KMS-11 (cell line): ENCODE measurements around the gene SHOC2.
A peak's percentile ranks its signal among the peaks of the same experiment; 100 is the strongest.

Experiments used
- H2AFZ ChIP-seq: fragments of 200-600 bp; sonication (generic); 2 replicates; pipeline ENCODE4 v1.6.1; 2016; ENCODE audit warnings: antibody characterized with exemption, mixed run types, low read depth
- H3K27ac ChIP-seq: fragments of 200-600 bp; sonication (generic); 2 replicates; pipeline ENCODE4 v1.6.1; 2016; ENCODE audit warnings: mild to moderate bottlenecking, mixed run types
- H3K27me3 ChIP-seq: fragments of 200-600 bp; sonication (generic); 2 replicates; pipeline ENCODE4 v1.6.1; 2017; ENCODE audit warnings: mild to moderate bottlenecking, low read depth, mixed run types, moderate library complexity; ENCODE audit not compliant: insufficient read depth
- H3K36me3 ChIP-seq: fragments of 200-600 bp; sonication (generic); 2 replicates; pipeline ENCODE4 v1.6.1; 2017; ENCODE audit warnings: mild to moderate bottlenecking, mixed run types; ENCODE audit not compliant: insufficient read depth
- H3K4me1 ChIP-seq: fragments of 200-600 bp; sonication (generic); 2 replicates; pipeline ENCODE4 v1.6.1; 2016; ENCODE audit warnings: mild to moderate bottlenecking, low read depth, mixed run types; ENCODE audit not compliant: poor library complexity, severe bottlenecking
- H3K4me2 ChIP-seq: fragments of 200-600 bp; sonication (generic); 2 replicates; pipeline ENCODE4 v1.7.0; 2016; ENCODE audit warnings: mild to moderate bottlenecking, mixed run types
- H3K4me3 ChIP-seq: fragments of 200-600 bp; sonication (generic); IDR thresholded peaks from 2 replicates; pipeline ENCODE4 v1.6.1; 2017; ENCODE audit warnings: low read depth, low read length, mixed read lengths; ENCODE audit not compliant: insufficient read depth
- H3K79me2 ChIP-seq: fragments of 200-600 bp; sonication (generic); 2 replicates; pipeline ENCODE4 v1.6.1; 2016; ENCODE audit warnings: low read depth, mixed run types; ENCODE audit not compliant: insufficient read depth
- H3K9ac ChIP-seq: fragments of 200-600 bp; sonication (generic); 2 replicates; pipeline ENCODE4 v1.6.1; 2016; ENCODE audit warnings: mild to moderate bottlenecking, mixed run types
- H4K20me1 ChIP-seq: fragments of 200-600 bp; sonication (generic); 2 replicates; pipeline ENCODE4 v1.6.1; 2016; ENCODE audit warnings: mild to moderate bottlenecking, mixed run types; ENCODE audit not compliant: insufficient read depth
- TF ChIP-seq, protein P1 (sequence below): fragments of 200-600 bp; sonication (generic); conservative IDR thresholded peaks from 2 replicates; pipeline ENCODE4 v1.6.1; 2017; ENCODE audit warnings: low read depth, mild to moderate bottlenecking, antibody characterized with exemption, low read length, moderate library complexity, mixed read lengths

Gene SHOC2

DNA sequence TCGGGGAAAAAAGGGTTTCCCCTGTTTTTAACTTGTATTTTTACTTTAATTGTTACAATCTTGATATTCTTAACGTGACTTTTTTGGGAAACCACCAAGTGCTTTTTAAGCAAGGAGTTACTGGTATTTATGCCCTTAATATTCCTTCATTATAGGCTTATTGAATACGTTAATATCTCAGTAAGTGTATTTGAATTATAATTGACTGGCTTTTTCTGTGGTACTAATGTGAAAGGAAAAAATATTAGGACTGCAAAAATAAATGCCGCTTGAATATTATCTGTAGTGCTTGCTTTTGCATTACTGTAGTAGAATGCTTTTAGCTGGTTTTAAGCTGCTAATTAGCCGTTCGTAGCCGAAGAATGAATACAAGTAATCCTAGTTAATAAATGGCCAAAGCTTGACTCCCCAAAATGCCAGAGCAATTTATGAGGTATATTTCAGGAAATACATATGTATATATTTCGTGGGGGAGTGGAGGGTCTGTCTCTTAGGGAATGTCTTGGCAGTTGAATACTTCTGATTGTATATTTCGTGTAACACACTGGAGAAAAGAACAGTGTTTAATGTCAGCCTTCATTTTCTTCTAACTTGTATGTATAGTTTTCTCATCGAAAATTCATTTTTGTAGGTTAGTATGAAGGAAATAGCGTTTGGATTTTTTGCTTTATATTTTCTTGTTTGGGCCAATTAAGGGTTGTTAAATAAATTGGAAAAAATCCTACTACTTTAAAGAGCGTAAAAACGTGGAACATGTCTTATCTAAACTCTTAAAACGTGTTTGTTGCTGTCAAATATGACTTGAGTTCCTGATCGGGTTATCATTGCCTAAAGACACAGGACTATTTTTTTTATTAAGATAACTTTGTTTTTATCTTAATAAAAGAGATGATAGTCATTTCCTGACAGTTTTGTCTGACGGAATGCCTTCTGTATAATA, 46.1 kb upstream of the SHOC2 start:
- Histone ChIP-seq H3K9ac (peak overlapping the region; percentile 87; the same call in 1 of the 2 replicates), H4K20me1 (no peaks in the 10 kb centered on the region), H3K27ac (peak overlapping the region; percentile 67; the same call in 1 of the 2 replicates), H3K4me2 (peak overlapping the region; percentile 92), H3K4me3 (no peak overlapping the region), H3K79me2 (peaks cover 12% of the 10 kb centered on the region; the same call in 1 of the 2 replicates), H3K4me1 (peaks cover 26% of the 10 kb centered on the region), H2AFZ (peak overlapping the region; percentile 63), H3K36me3 (no peaks in the 10 kb centered on the region), H3K27me3 (no peaks in the 10 kb centered on the region)
- TF ChIP-seq, protein P1, sequence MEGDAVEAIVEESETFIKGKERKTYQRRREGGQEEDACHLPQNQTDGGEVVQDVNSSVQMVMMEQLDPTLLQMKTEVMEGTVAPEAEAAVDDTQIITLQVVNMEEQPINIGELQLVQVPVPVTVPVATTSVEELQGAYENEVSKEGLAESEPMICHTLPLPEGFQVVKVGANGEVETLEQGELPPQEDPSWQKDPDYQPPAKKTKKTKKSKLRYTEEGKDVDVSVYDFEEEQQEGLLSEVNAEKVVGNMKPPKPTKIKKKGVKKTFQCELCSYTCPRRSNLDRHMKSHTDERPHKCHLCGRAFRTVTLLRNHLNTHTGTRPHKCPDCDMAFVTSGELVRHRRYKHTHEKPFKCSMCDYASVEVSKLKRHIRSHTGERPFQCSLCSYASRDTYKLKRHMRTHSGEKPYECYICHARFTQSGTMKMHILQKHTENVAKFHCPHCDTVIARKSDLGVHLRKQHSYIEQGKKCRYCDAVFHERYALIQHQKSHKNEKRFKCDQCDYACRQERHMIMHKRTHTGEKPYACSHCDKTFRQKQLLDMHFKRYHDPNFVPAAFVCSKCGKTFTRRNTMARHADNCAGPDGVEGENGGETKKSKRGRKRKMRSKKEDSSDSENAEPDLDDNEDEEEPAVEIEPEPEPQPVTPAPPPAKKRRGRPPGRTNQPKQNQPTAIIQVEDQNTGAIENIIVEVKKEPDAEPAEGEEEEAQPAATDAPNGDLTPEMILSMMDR = no peak

DNA sequence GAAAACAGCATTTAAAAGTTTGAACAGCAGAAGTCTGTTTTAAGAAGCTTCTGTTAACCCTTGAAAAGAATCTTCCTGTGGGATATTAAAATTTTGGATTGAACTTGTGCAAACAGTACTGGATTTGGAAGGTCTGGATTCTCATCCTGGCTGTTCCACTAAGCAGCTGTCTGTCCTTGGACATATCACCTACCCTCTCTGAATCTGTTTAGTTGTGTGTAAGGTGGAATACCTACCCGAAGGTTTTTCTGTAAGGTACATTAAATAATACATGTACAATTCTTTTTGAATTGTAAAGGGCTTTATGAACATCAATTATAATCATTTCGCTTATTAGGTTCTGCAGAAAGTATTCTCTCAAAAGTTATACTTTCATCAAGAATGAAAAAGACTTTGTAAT, 45.5 kb upstream of the SHOC2 start:
- H3K27ac ChIP-seq = no peak overlapping the region

DNA sequence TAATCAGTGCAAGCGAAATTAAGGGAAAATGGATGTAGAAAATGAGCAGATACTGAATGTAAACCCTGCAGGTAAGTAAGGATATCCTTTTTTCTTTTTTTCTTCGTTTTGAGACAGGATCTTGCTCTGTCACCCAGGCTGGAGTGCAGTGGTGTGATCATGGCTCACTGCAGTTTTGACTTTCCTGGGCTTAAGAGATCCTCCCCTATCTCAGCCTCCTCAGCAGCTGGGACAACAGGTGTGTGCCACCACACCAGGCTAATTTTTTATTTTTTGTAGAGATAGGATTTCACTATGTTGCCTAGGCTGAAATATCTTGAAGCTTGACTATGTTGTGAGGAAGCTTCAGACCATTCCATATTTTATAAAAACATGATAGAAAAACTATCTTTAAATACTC, 43.4 kb upstream of the SHOC2 start:
- Histone ChIP-seq H3K9ac (no peak overlapping the region), H3K4me1 (peaks cover 21% of the 10 kb centered on the region), H2AFZ (no peak overlapping the region), H3K79me2 (peaks cover 12% of the 10 kb centered on the region; the same call in 1 of the 2 replicates), H3K36me3 (no peaks in the 10 kb centered on the region), H3K4me3 (no peak overlapping the region), H3K4me2 (no peak overlapping the region), H3K27ac (no peak overlapping the region), H3K27me3 (no peaks in the 10 kb centered on the region), H4K20me1 (no peaks in the 10 kb centered on the region)
- TF ChIP-seq, protein P1 = no peak

More for the DNA sequence above, 45.5 kb upstream of the SHOC2 start:
- Histone ChIP-seq H3K4me1 (peaks cover 26% of the 10 kb centered on the region), H3K9ac (no peak overlapping the region), H2AFZ (no peak overlapping the region), H4K20me1 (no peaks in the 10 kb centered on the region), H3K4me2 (no peak overlapping the region), H3K27me3 (no peaks in the 10 kb centered on the region), H3K4me3 (no peak overlapping the region), H3K79me2 (peaks cover 12% of the 10 kb centered on the region; the same call in 1 of the 2 replicates), H3K36me3 (no peaks in the 10 kb centered on the region)
- TF ChIP-seq, protein P1 = no peak

DNA sequence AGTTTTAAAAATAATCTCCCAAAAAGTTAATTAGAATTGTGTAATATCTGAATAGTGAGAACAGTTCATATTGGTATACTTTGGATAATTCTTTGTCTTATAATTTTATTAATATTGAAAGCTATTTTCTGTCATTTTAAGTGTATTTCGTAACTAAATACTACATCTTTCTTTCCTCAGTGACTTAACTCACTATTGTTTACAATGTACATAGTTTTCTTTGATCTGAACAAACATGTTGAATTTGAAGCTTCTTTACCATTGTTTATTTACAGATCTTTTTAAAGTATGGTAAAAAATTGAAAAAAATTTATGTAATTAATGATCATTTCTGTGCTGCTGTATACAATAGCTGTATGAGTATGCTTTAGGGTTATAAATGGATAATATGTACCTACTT, 42.6 kb upstream of the SHOC2 start:
- Histone ChIP-seq H3K79me2 (peaks cover 12% of the 10 kb centered on the region; the same call in 1 of the 2 replicates), H3K4me2 (no peak overlapping the region)

More for the DNA sequence above, 42.6 kb upstream of the SHOC2 start:
- no peaks in the 10 kb centered on the region for H4K20me1 ChIP-seq
- no peak overlapping the region for H2AFZ ChIP-seq
- no peaks in the 10 kb centered on the region for H3K36me3 ChIP-seq
- no peak overlapping the region for H3K4me3 ChIP-seq
- TF ChIP-seq, protein P1 = no peak
- no peak overlapping the region for H3K27ac ChIP-seq
- H3K4me1 ChIP-seq = peaks cover 21% of the 10 kb centered on the region
- no peak overlapping the region for H3K9ac ChIP-seq
- H3K27me3 ChIP-seq = no peaks in the 10 kb centered on the region
